Left cardiac atrium (tissue), 4 donors: Measurements from ENCODE around the gene RRAGD. TPM values are rescaled to one million over a fixed set of nuclear protein-coding genes. Genes with fewer than 3 reads are reported as not detected.
"Not testable (repeated sequence)": the region's sequence is repeated elsewhere in the genome, so short reads cannot be mapped to it uniquely, and the experiment has no call there.

Experiments
- ATAC-seq, 2 donors: fragments of 200-7000 bp; cut with Tn5 transposase; one replicate each; pipeline ENCODE4 v1.9.1; 2020; ENCODE audit warnings: mild to moderate bottlenecking in 2 of 2, moderate library complexity in 2 of 2
- DNase-seq: peaks from one replicate; pipeline ENCODE4 v3.0.0-alpha.2; 2020
- intact Hi-C, 2 donors: fragments of 100-400 bp; cut with DNase I; formaldehyde crosslinking; loops; one replicate each; pipeline versions ENCODE4 v1.14.1 to v1.15.1; 2022 to 2023
- total RNA-seq, 2 donors: library from RNA; stranded (reverse); fragmentation: NEBNext Ultra II Directional; extraction: Animal tissue kit (Norgen Biotek cat#: 25700); gene quantifications; one replicate each; pipeline ENCODE4 v1.2.1, GENCODE V29; 2021
- donor health status: DM: no; HTN: yes; CAD: no.
- donor health status: DM: no; HTN: yes; CAD: no; lungs with severe emphysema.
- donor health status: DM: yes; HTN: yes; CAD: no.
- donor health status: Dilated cardiomyopathy.

RRAGD gene
- total RNA-seq, 2 donors from 2014 or later = 89.5 to 99.6 TPM

DNA sequence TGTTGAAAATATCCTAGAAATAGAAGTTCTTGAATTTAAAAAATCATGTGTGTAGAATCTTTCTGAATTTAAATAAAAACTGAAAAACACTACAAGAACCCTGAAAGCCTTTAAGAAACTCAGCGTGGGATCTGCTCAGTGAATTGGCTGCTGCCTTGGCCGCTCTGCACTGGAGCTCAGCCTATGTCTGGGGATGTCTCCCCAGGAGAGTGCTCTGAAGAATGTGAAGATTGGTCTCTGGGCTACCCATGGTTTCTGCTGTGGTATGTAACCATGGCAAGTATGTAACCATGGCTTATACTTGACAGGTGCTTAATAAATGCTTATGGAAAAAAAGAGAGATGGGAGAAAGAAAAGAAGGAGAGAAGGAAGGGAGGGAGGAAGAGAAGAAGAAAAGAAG, 3.1 kb upstream of the RRAGD start:
- ATAC-seq = no peak
- intact Hi-C loops = no loop called here
- DNase-seq = no peak

DNA sequence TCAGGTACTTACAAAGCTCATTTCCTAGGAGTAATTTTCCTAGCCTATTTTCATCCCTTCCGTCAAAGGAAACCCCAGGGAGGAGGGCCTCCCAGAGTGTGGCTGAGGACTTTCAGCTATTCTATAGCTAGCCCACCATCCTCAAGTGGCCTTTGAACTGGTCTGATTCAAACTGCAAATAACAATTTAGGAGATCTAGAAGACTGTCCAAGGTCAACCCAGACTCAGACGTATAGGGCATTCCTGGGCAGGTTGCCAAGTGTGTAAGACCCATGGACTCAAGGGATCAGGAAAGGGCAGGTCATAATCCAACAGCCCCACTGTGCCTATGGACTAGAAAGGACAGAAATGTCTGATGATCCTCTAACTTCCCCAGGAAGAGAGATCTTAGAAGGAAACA, 2.1 kb upstream of the RRAGD start:
- intact Hi-C loops = loop anchor here in 1 of 2 donors (5.0 kb wide), 1 partner anchor 42 kb away; no protein-coding TSS in a partner anchor
- ATAC-seq = no peak

DNA sequence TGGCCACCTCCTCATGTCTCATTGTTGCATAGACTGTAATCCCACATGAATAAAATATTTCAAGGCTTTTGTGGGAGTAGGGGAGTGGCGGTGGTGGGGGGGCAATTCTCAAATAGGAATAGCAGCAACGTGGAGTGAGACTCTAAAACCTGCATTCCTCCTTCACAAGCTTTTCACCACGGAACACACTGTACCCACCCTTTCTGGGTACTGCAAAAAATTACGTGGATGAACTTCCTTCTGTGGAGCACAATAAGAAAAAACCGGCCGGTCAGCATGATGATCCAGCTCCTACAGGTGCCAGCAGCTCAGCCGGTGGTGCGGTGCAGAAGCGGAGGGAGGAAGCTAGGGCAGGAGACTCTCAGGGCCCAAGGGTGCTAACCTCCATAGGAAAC, 930 bp upstream of the RRAGD start:
- intact Hi-C loops = loop anchor here in 1 of 2 donors (5.0 kb wide), 1 partner anchor 41 kb away; no protein-coding TSS in a partner anchor
- DNase-seq (no peak), ATAC-seq (no peak)

More for the DNA sequence above, 2.1 kb upstream of the RRAGD start:
- no peak for DNase-seq

DNA sequence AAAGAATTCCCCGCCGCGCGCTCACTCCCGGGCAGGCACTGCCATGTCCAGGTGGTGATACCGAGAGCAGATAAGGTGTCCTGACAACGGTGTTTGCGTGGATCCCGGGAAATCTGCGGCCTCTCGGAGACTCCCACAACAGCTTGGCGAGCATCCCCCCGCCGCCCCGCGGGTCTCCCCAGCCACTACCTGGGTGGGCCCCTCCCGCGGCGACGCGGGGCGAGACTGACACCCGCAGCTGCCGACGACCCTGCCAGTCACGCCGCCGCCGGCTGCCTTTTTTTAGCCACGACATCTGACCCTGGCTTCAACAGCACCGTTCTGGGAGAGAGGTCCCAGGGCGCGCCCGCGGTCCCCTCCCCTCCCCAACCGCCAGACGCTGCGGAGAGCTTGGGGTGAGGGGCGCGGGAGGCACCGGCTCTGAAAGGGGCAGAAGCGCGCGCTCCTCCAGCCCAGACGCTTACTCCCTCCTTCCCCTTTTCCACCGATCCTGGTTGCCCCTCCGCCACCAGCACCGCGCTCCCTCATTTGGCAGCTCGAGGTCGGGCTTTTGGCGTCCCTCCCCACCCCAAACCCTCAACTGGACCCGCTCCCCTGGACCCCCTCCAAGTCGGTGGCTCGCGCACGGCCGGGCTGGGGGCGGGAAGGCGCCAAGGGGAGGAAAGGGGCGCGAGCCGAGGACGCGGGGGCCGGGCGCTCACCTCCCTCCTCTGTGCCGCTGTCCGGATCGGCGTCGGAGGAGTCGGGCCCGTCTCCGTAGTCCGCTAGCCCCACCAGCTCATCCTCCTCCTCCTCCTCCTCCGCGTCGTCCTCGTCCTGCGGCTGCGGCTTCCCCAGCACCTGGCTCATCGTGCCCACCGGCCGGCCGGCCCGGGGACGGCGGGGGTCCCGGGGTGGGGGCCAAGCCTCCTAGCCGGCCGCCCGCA, 665 bp downstream of the RRAGD start:
- DNase-seq = peak; percentile 50
- intact Hi-C loops = loop anchor here in 1 of 2 donors (5.0 kb wide), 1 partner anchor 39 kb away; no protein-coding TSS in a partner anchor
- peak; percentile 60 to 70 for ATAC-seq

DNA sequence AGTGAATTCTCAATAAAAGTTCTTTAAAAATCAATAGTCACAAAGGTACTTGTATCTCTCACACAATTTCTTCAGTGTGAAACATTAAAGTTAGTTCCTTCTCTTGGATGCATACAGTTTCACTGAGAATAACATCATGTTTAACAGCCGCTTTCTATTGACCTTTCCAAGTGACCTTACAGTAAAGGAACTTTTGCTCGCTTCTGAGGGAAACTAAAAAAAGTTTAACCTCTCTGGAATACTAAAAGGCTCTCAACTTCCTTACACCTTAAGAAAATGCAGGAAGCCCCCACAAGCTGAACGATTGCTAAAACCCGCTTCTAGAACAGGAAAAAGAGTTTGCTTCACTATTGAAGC, 1.3 kb downstream of the RRAGD start:
- DNase-seq (no peak), ATAC-seq (no peak)
- intact Hi-C loops = loop anchor here in 1 of 2 donors (5.0 kb wide), 1 partner anchor 38 kb away; no protein-coding TSS in a partner anchor

DNA sequence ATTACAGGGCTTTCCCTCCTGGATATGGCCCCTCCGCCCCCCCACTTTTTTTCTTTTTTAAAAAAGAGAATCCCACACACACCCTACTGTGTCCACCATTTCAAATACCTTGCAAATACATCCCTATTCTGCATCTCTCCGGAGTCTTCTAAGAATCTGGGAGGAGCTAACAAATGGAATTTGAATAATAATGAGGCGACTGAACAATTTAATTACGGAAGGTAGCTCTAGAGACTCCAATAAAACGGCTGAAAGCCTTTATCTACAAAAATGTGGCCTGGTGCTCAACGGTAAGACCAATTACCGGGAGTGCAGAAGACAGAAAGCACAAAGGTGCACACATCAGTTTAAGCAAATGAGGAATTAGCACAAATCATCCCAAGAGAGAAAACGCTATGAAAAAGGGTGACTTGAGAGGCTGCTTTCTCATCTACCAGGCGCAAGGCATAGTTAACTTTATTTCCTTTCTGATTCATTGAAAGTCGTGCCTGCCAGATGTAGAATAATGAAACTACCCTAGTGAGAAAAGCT, 1.8 kb downstream of the RRAGD start:
- DNase-seq = no peak
- ATAC-seq = no peak
- intact Hi-C loops = loop anchor here in 1 of 2 donors (5.0 kb wide), 1 partner anchor 38 kb away; no protein-coding TSS in a partner anchor

DNA sequence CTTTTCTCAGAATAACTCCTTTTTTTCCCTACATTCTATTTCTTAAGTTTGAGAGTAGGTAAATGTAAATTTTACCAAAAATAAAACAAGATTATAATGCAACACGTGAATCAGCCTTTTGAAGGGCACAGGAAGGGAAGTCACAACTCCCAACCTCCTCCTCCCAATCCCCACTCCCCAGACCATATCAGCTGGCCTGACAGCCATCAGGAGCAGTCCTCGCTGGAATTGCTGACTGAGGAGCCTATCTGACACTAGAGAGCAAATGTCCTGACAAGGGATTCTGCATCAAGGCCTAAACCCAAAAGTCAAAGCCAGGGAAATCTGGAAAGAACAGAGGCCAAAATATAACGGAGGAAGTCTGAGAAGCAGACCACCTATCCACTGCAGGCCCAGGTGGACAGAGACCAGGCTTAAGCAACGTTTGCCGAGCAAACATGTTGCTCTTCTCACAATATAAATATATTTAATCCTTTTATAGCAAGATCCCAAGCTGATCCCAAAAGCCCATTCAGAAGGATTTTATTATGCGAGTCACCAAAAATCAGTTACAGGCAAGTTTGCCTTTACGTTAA, 2.5 kb downstream of the RRAGD start:
- intact Hi-C loops = loop anchor here in 1 of 2 donors (5.0 kb wide), 1 partner anchor 37 kb away; no protein-coding TSS in a partner anchor
- ATAC-seq (no peak), DNase-seq (peak; percentile 27)

DNA sequence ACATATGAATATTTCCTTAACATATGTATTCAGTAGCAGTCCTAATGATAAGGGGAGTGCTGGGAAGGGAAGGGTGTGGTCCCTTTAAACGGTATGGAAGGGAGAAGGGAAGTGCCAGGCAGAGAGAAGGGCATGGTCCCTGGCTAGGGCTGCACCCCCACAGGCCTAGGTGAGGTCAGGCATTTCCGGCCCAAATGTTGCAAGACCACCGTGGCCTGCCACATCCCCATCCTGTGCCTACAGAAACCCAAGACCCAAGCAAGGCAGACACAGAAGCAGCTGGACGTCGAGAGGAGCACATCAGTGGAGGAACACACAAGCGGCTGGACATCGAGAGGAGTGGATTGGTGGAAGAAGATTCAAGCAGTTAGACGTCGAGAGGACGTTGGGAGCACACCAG, 5.9 kb downstream of the RRAGD start:
- DNase-seq (no peak), ATAC-seq (no peak)

DNA sequence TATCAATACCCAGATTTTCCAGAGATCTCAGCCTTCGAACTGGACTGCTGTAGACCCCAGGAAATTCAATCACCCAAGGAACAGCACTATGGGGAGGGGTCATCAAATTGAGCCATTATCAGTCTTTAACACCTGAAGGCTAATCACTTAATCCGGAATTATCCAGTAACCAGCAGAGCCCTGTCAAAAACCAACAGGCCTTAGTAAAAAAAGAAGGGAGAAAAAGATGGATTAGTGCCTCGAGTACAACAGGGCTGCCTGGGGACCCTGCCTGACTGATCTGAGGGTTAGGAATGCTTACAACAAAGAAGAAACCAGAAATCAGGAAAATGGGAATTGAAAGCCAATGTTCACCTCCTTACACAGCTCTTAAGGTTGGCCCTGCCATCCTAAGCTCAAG, 7.6 kb downstream of the RRAGD start:
- ATAC-seq = no peak
- DNase-seq = no peak
- intact Hi-C loops = no loop called here

More for the DNA sequence above, 5.9 kb downstream of the RRAGD start:
- intact Hi-C loops = no loop called here

DNA sequence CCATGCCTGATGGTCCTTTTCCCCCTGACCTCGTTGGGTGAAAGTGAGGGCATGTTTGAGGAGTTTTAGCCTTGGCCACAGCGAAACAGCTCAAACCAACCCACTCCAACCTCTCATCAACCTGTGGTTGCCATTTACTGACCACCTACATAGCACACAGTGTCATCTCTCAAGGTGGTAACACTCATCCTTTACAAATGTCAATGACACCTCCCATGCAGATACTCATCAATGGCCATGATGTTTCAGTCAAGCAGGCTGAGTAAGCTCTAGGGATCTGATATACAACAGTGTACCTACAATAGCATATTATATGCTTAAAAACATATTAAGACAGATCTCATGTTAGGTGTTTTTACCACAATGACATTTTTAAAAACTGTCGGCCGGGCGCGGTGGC, 9.3 kb downstream of the RRAGD start:
- DNase-seq (no peak), ATAC-seq (no peak)
- intact Hi-C loops = no loop called here

DNA sequence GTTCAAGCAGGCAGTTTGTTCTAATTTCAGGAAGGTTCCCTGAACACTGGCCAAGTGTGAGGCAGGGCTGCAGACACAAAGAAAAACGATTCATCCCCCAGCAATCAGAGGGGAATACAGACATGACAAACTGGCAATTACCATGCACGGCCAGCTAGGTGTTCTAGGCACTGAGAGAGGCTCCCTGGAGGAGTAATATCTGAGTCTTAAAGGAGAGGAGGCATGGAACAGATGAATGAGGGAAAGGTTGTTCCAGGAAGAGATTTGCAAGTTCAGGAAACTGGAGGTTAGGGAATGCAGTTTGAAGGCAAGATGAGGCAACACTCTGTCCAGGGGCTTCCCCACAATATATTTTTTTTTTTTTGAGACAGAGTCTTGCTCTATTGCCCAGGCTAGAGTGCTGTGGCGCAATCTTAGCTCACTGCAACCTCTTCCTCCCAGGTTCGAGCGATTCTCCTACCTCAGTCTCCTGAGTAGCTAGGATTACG, 11.1 kb downstream of the RRAGD start:
- DNase-seq = no peak
- intact Hi-C loops = no loop called here
- no peak for ATAC-seq

DNA sequence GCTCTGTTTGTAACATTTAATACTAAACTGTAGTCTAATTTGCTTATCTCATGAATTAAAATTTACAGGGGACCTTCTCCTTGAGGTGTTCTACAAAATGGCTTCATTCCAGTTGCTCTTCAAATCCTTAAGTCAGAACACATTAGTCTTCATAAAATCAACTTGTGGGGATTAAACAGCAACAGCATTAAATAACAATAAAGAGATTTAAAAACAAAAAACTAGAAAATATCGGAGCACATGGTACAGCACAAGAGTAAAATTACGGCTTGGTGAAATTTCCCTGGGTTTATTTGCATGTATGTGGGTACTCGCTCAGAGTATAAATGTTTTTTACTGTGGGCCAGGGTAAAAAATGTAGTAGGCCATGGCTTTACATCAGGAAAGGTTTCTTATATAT, 12.0 kb downstream of the RRAGD start:
- DNase-seq (no peak), ATAC-seq (no peak)
- intact Hi-C loops = no loop called here

DNA sequence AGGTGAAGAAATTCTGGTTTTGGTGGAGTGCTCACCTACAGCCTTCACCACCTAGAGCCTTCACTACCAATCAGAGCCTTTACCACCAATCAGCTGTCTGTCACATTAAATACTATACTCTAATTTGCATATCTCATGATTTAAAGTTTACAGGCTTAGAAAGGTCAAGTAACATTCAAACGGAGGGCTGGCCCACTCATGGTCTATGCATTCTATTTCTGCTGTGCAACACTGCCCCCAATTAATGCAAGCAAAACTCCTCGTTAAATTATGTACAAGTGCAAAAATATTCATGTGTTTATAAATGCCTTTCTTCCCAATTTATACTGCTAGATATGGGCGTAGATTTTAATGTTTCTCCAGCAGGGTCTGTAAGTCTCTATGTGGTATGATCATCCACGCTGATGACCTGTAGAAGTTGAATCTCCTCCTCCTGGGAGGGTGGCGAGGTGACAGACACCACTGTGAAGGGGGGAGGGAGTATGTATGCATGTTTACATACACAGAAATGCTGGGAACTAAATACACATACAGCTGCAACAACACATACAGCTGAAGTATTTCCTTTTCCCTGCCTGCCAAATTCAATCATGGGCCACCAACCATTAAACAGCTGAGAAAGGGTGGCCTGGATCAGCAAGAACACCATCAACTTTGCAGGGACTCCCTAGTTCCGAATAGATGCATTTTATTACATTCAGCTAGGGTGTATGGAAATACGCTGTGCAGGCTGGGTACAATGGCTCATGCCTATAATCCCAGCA, 13.1 kb downstream of the RRAGD start:
- DNase-seq (no peak), ATAC-seq (no peak)
- intact Hi-C loops = no loop called here

DNA sequence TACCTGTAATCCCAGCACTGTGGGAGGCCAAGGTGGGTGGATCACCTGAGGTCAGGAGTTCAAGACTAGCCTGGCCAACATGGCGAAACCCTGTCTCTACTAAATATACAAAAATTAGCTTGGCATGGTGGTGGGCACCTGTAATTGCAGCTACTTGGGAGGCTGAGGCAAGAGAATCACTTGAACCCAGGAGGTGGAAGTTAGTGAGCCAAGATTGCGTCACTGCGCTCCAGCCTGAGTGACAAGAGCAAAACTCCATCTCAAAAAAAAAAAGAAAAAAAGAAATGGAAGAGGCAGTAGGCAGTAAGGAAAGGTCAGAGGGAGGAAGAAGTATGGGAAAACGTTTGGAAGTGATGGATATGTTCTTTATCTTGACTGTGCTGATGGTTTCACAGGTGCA, 14.2 kb downstream of the RRAGD start:
- DNase-seq, intact Hi-C loops, ATAC-seq: not testable (repeated sequence)

DNA sequence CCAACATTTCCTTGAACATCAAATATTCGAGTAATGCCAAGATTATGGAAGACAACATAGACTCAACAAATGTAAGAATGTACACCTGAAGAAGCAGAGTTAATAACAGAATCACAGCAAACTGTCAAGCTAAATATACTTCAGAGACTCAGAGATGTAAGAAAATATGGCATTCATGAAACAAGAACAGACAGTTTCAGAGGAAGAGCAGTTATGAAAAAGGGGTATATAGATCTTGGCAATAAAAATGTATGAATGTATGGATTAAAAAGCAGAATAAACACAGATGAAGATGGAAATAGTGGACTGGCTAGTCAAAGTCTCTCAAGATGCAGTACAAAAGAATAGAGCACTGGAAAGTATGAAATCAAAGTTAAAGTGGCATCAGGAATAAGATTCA, 18.4 kb downstream of the RRAGD start:
- DNase-seq = no peak
- intact Hi-C loops = no loop called here
- ATAC-seq = no peak

DNA sequence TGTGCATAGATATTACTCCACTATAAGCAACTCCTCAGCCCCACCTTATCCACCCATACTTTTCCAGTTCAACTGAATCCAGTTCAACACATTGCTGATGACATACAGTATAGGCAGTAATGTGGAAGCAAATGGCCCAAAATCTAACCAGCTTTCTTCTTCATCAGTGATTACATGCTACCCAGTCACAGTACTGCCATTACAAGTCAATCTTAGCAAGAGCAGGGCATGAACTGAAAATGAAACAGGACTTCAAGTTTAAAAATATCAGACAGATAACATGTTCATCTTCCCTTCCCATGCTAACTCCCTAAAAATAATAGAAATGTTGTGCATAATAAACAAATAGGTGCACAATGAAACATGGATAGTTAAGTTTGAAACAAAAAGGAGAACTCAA, 19.2 kb downstream of the RRAGD start:
- DNase-seq (no peak), ATAC-seq (no peak)
- intact Hi-C loops = no loop called here

DNA sequence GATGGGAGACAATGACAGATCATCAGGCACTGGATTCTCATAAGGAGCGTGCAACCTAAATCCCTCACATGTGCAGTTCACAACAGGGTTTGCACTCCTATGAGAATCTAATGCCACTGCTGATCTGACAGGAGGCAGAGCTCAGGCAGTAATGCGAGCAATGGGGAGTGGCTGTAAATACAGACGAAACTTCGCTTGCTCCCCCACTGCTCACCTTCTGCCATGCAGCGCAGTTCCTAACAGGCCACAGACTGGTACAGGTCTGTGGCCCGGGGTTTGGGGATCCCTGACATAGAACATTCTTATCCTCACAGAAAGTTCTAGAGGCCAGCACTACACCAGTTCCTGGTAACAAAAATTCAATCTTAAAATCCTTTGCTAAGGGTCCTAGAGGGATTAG, 23.2 kb downstream of the RRAGD start:
- no peak for DNase-seq
- ATAC-seq = no peak
- intact Hi-C loops = no loop called here

DNA sequence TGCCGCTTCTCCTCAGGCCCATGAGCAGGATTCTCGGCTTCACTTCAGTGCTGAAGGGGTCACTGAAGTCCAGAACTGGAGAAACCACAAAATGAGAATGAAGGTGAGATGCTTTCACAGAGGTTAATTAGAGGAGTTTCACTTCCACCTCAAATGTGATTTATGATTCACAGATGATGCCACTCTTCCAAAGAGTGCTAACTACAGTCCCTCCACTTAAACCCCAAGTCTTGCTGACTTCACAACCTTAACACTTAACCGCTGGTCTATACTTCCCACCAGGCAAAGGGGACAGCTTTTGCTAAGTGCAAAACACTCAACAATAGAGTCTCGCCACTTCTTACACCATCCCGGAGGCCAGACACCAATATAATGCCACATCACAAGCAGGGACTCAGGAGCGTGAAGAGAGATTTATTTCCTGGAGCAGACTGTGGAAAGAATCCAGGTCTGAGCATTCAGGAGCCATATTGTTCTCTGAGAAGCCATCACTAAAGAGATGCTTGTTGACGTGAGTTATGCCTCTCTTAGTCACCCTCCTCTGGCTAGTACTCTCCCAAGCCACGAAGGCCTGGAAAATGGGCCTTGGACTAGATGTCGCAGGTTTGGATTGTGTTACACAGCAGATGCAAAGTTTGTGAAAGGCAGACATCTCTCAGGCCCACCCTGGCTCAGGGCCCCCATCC, 24.4 kb downstream of the RRAGD start:
- DNase-seq = no peak
- intact Hi-C loops = no loop called here
- ATAC-seq = no peak
